Endothelial cell of umbilical vein (primary cell): ENCODE results near the gene NAT16. TPM values are rescaled to one million over a fixed set of nuclear protein-coding genes. Genes with fewer than 3 reads are reported as not detected.
A peak's percentile ranks its signal among the peaks of the same experiment; 100 is the strongest.

Experiments
- BruUV-seq: library from RNA; stranded (reverse); fragments of 400-500 nt; replicated peaks from 2 replicates; lab custom pipeline; 2021; lab: Mats Ljungman, UMichigan
- CTCF ChIA-PET: fragments of 300-600, 350-600 bp; sonication (Branson Sonifier 250); formaldehyde crosslinking; loops from one replicate; lab custom pipeline; 2021; ENCODE audit warnings: antibody characterized with exemption, inconsistent platforms; lab: Charles Lee
- POLR2A ChIA-PET: fragments of 300-600, 350-600 bp; sonication (Branson Sonifier 250); formaldehyde crosslinking; loops from one replicate; lab custom pipeline; 2021; ENCODE audit warnings: antibody characterized with exemption, inconsistent platforms; lab: Charles Lee
- DNase-seq: peaks from one replicate; pipeline ENCODE4 v3.0.0-alpha.2; 2011; ENCODE audit warnings: low read depth, low spot score
- FAIRE-seq: peaks from 2 replicates; lab custom pipeline; 2011; peaks lifted over from hg19 to GRCh38; lab: Jason Lieb, UNC
- H2AFZ ChIP-seq: 2 replicates; pipeline ENCODE4 v1.6.0; 2012; ENCODE audit warnings: low read depth, low read length, control low read depth, inconsistent platforms
- H3K27ac ChIP-seq: 2 replicates; pipeline ENCODE4 v1.5.1; 2011; ENCODE audit warnings: low read depth, mild to moderate bottlenecking, control low read depth, low read length, moderate library complexity; ENCODE audit not compliant: insufficient read depth
- H3K27me3 ChIP-seq, 2 experiments: 2 replicates each; pipeline versions ENCODE4 v1.6.0 to v1.6.1; 2011; ENCODE audit warnings: low read length in 2 of 2, mixed read lengths in 1 of 2; ENCODE audit not compliant: control insufficient read depth in 2 of 2, insufficient read depth in 2 of 2
- H3K36me3 ChIP-seq, 2 experiments: 2 replicates in 1 of 2; 3 replicates in 1 of 2; pipeline ENCODE4 v1.5.1; 2011; ENCODE audit warnings: low read length in 2 of 2, mild to moderate bottlenecking in 1 of 2, moderate library complexity in 1 of 2; ENCODE audit not compliant: control insufficient read depth in 2 of 2, insufficient read depth in 2 of 2; ENCODE audit errors: extremely low read depth in 1 of 2
- H3K4me1 ChIP-seq: 3 replicates; pipeline ENCODE4 v1.5.1; 2011; ENCODE audit warnings: mild to moderate bottlenecking, low read length; ENCODE audit not compliant: control insufficient read depth, insufficient read depth; ENCODE audit errors: extremely low read depth
- H3K4me2 ChIP-seq: 2 replicates; pipeline ENCODE4 v1.6.1; 2011; ENCODE audit warnings: low read length, control low read depth, mixed read lengths; ENCODE audit not compliant: insufficient read depth
- H3K4me3 ChIP-seq, 3 experiments: fragments of 200-600 bp in 1 of 3; sonication (generic), shearing (Covaris generic) in 1 of 3; replicated peaks in 1 of 3; 2 replicates each; pipeline ENCODE4 v1.5.1; 2011 to 2016; ENCODE audit warnings: control low read depth in 3 of 3, low read length in 3 of 3, mild to moderate bottlenecking in 2 of 3, inconsistent platforms in 1 of 3, low read depth in 1 of 3, moderate library complexity in 1 of 3; ENCODE audit not compliant: insufficient read depth in 1 of 3
- H3K79me2 ChIP-seq: 2 replicates; pipeline ENCODE4 v1.6.0; 2012; ENCODE audit warnings: low read length, inconsistent platforms; ENCODE audit not compliant: control insufficient read depth, insufficient read depth
- H3K9ac ChIP-seq: replicated peaks from 2 replicates; pipeline ENCODE3; 2011; ENCODE audit warnings: low read length, control low read depth; ENCODE audit not compliant: insufficient read depth; ENCODE audit errors: extremely low read depth
- H3K9me1 ChIP-seq: replicated peaks from 3 replicates; pipeline ENCODE4 v1.6.0; 2011; ENCODE audit warnings: mild to moderate bottlenecking, low read length; ENCODE audit not compliant: control insufficient read depth, insufficient read depth; ENCODE audit errors: extremely low read depth
- H3K9me3 ChIP-seq: replicated peaks from 2 replicates; pipeline ENCODE4 v1.5.1; 2012; ENCODE audit warnings: low read length, inconsistent platforms; ENCODE audit not compliant: control insufficient read depth, insufficient read depth
- H4K20me1 ChIP-seq: replicated peaks from 2 replicates; pipeline ENCODE3; 2011; ENCODE audit warnings: mild to moderate bottlenecking, low read length; ENCODE audit not compliant: control insufficient read depth, insufficient read depth; ENCODE audit errors: extremely low read depth
- EZH2 ChIP-seq: IDR thresholded peaks from 2 replicates; pipeline ENCODE4 v1.6.1; 2012; ENCODE audit warnings: borderline replicate concordance, low read depth, mild to moderate bottlenecking, moderate library complexity, low read length, inconsistent platforms; ENCODE audit not compliant: severe bottlenecking
- FOS ChIP-seq: IDR thresholded peaks from 2 replicates; pipeline ENCODE4 v1.6.1; 2011; ENCODE audit warnings: mild to moderate bottlenecking, low read length, moderate library complexity, borderline replicate concordance; ENCODE audit not compliant: insufficient read depth
- GATA2 ChIP-seq: IDR thresholded peaks from 2 replicates; pipeline ENCODE4 v1.7.0; 2011; ENCODE audit warnings: low read depth, mild to moderate bottlenecking, moderate library complexity, mixed read lengths, low read length; ENCODE audit not compliant: insufficient read length, insufficient read depth
- JUN ChIP-seq: IDR thresholded peaks from 2 replicates; pipeline ENCODE4 v1.6.1; 2011; ENCODE audit warnings: borderline replicate concordance, low read depth; ENCODE audit not compliant: insufficient read length, insufficient read depth
- MYC ChIP-seq: IDR thresholded peaks from one replicate; pipeline ENCODE4 v1.6.1; 2011; ENCODE audit warnings: mild to moderate bottlenecking, low read depth, low read length
- POLR2A ChIP-seq: IDR thresholded peaks from 2 replicates; pipeline ENCODE4 v1.6.1; 2012; ENCODE audit warnings: low read depth, mild to moderate bottlenecking, control low read depth, low read length
- POLR2AphosphoS5 ChIP-seq: IDR thresholded peaks from 2 replicates; pipeline ENCODE4 v1.6.1; 2012; ENCODE audit warnings: low read depth, mild to moderate bottlenecking, control low read depth, low read length, moderate library complexity; ENCODE audit not compliant: insufficient read depth
- dilution Hi-C: fragments of 300-500 bp; cut with MboI; formaldehyde crosslinking; loops from one replicate; pipeline ENCODE4 v1.15.0; 2019; ENCODE audit warnings: low sequenced_read_pairs; ENCODE audit not compliant: extremely low pct_ligation_motif_present
- intact Hi-C: fragments of 100-400 bp; cut with micrococcal nuclease; formaldehyde crosslinking; loops from one replicate; pipeline ENCODE4 v1.10.0; 2022
- polyA plus RNA-seq, 4 experiments: library from polyadenylated mRNA; depleted of rRNA in 3 of 4; stranded (reverse) in 3 of 4; unstranded in 1 of 4; fragments of >200 nt; gene quantifications; 2 replicates each; pipeline versions ENCODE4 v1.2.1 to v1.2.3, GENCODE V29; 2011 to 2012; ENCODE audit warnings: missing spikeins in 1 of 4
- total RNA-seq: library from RNA; stranded (reverse); gene quantifications from 2 replicates; pipeline ENCODE4 v1.2.3, GENCODE V29; 2021
- TF ChIP-seq, protein P1 (sequence below): IDR thresholded peaks from 2 replicates; pipeline ENCODE4 v1.6.1; 2011; ENCODE audit not compliant: insufficient read depth, insufficient read length
- TF ChIP-seq, protein P2 (sequence below), 2 donors: IDR thresholded peaks; 1 replicate in 1 of 2; 2 replicates in 1 of 2; pipeline ENCODE4 v1.5.1; 2011; ENCODE audit warnings: low read length in 2 of 2, mild to moderate bottlenecking in 2 of 2, moderate library complexity in 2 of 2, control low read depth in 1 of 2, inconsistent platforms in 1 of 2, low read depth in 1 of 2; ENCODE audit not compliant: insufficient read depth in 1 of 2; ENCODE audit errors: extremely low read depth in 1 of 2

NAT16 gene
- total and polyA plus RNA-seq, 2 donors (not counting 3 experiments of a cell fraction or from before 2014, with no cell fraction given), result not detected

DNA sequence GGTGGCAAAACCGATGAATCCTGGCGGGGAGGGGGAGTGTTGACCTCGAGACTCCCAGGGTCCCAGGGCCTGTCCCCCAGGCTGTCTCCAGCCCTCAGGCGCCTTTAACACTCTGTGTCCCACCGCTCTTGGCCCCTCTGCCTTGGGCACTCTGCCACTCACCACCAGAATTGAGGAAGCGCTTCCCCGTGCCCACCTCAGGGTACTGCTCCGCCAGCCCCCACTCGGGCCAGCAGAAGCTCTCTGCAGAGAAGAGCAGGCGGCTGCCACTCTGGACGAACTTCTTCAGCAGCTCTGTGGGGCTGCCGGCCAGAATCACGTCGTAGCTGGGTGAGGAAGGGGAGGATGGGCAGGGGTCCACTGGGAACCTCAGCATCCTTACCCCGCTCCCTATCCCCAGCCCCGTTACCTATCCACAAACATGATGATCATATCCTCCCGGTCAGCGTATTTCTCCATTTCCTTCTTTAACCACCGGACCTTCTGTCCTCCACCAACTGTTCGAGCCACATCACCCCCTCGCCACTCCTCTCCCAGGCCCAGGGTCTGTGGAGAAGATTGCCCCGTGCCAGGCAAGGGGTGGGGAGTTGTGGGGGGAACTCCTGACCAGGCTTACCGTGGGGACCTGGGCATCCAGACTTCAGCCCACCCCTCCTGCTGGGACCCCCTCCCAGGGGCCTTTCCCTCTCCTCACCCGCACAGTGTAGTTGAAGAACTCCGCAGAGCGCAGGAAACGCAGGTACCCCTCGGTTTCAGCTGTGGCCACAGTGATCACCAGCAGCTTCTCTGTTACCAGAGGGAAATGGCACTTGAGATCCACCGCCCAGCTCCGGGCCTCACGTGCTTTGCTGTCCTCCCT lies 36.1 kb upstream of the NAT16 start:
- BruUV-seq, result no TSS peak
- ChIA-PET POLR2A (interaction anchor here (0.6 kb wide), 1 partner anchor 9 kb away, joined by 4 read pairs; no protein-coding TSS in a partner anchor), CTCF (interaction anchor here (0.7 to 4.5 kb wide), 10 partner anchors 8 to 105 kb away, joined by 3 to 112 read pairs (median 10); partner anchors contain the start of genes CLDN15, FIS1 and IFT22)
- FAIRE-seq, result peak; percentile 66
- H3K9ac ChIP-seq, result peak overlapping the region; percentile 43
- intact Hi-C loops (no loop called here), dilution Hi-C loops (no loop called here)
- peak overlapping the region; percentile 93 for H3K4me2 ChIP-seq
- no peaks in the 10 kb centered on the region for H3K27me3 ChIP-seq
- H3K4me3 ChIP-seq, result peak overlapping the region; percentile 75 to 84 (median 78)
- peak overlapping the region; percentile 33 for H2AFZ ChIP-seq
- DNase-seq, result no peak
- no peak overlapping the region for H3K27ac ChIP-seq
- TF ChIP-seq POLR2AphosphoS5, result no peak
- TF ChIP-seq GATA2, result no peak
- no peak for TF ChIP-seq EZH2
- TF ChIP-seq POLR2A, result no peak
- TF ChIP-seq, protein P1, sequence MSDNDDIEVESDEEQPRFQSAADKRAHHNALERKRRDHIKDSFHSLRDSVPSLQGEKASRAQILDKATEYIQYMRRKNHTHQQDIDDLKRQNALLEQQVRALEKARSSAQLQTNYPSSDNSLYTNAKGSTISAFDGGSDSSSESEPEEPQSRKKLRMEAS, result no peak
- TF ChIP-seq MYC, result no peak
- no peak for TF ChIP-seq JUN
- TF ChIP-seq, protein P2, sequence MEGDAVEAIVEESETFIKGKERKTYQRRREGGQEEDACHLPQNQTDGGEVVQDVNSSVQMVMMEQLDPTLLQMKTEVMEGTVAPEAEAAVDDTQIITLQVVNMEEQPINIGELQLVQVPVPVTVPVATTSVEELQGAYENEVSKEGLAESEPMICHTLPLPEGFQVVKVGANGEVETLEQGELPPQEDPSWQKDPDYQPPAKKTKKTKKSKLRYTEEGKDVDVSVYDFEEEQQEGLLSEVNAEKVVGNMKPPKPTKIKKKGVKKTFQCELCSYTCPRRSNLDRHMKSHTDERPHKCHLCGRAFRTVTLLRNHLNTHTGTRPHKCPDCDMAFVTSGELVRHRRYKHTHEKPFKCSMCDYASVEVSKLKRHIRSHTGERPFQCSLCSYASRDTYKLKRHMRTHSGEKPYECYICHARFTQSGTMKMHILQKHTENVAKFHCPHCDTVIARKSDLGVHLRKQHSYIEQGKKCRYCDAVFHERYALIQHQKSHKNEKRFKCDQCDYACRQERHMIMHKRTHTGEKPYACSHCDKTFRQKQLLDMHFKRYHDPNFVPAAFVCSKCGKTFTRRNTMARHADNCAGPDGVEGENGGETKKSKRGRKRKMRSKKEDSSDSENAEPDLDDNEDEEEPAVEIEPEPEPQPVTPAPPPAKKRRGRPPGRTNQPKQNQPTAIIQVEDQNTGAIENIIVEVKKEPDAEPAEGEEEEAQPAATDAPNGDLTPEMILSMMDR (IDR thresholded peaks at IDR 0.05; ENCODE audit: extremely low read depth in 1 of 2, insufficient read depth in 1 of 2, low read depth in 1 of 2, low read length in 2 of 2), result no peak
- TF ChIP-seq FOS, result no peak
- H3K4me1 ChIP-seq, result peaks cover 13% of the 10 kb centered on the region
- no peaks in the 10 kb centered on the region for H3K9me1 ChIP-seq
- peaks cover 45% of the 10 kb centered on the region for H3K79me2 ChIP-seq
- H4K20me1 ChIP-seq, result no peaks in the 10 kb centered on the region
- H3K36me3 ChIP-seq, result peaks cover 8 to 24% of the 10 kb centered on the region in 2 experiments
- no peaks in the 10 kb centered on the region for H3K9me3 ChIP-seq
